Neural progenitor cell (in vitro differentiated cells): ENCODE measurements around the gene SLC5A6. TPM values are rescaled to one million over a fixed set of nuclear protein-coding genes. Genes with fewer than 3 reads are reported as not detected.

Experiments used
- DNase-seq: peaks from one replicate; pipeline ENCODE4 v3.0.0-alpha.2; 2016; ENCODE audit warnings: low spot score
- H2AFZ ChIP-seq: fragments of 200-600 bp; sonication (generic); replicated peaks from 2 replicates; pipeline ENCODE4 v1.6.1; 2016; ENCODE audit warnings: antibody characterized with exemption
- H3F3A ChIP-seq: fragments of 200-600 bp; sonication (generic); 2 replicates; pipeline ENCODE4 v1.6.1; 2016; ENCODE audit warnings: antibody characterized with exemption, low read depth
- H3K27ac ChIP-seq: fragments of 200-600 bp; sonication (generic); 2 replicates; pipeline ENCODE4 v1.5.1; 2016; ENCODE audit warnings: mild to moderate bottlenecking
- H3K27me3 ChIP-seq: fragments of 200-600 bp; sonication (generic); 2 replicates; pipeline ENCODE4 v1.6.1; 2016; ENCODE audit warnings: mild to moderate bottlenecking, moderate library complexity
- H3K36me3 ChIP-seq: fragments of 200-600 bp; sonication (generic); 2 replicates; pipeline ENCODE4 v1.5.1; 2016
- H3K4me1 ChIP-seq: fragments of 200-600 bp; sonication (generic); 2 replicates; pipeline ENCODE4 v1.6.1; 2016; ENCODE audit warnings: mixed run types
- H3K4me2 ChIP-seq: fragments of 200-600 bp; sonication (generic); 2 replicates; pipeline ENCODE4 v1.6.1; 2016
- H3K4me3 ChIP-seq: fragments of 200-600 bp; sonication (generic); 2 replicates; pipeline ENCODE4 v1.5.1; 2016
- H3K79me2 ChIP-seq: fragments of 200-600 bp; sonication (generic); 2 replicates; pipeline ENCODE4 v1.6.1; 2016; ENCODE audit warnings: low read depth
- H3K9ac ChIP-seq: fragments of 200-600 bp; sonication (generic); 2 replicates; pipeline ENCODE4 v1.6.1; 2016
- H3K9me3 ChIP-seq: fragments of 200-600 bp; sonication (generic); 2 replicates; pipeline ENCODE4 v1.5.1; 2016; ENCODE audit warnings: low read depth
- H4K20me1 ChIP-seq: fragments of 200-600 bp; sonication (generic); 2 replicates; pipeline ENCODE4 v1.6.1; 2016; ENCODE audit warnings: low read depth
- H3K27ac Mint-ChIP-seq: 3 replicates; pipeline ENCODE4 v1.8.0; 2021; ENCODE audit warnings: mixed read lengths
- H3K27me3 Mint-ChIP-seq: 2 replicates; pipeline ENCODE4 v1.8.0; 2022; ENCODE audit warnings: low read depth, mild to moderate bottlenecking, inconsistent platforms, moderate library complexity, mixed read lengths; ENCODE audit not compliant: insufficient read depth
- H3K36me3 Mint-ChIP-seq: 3 replicates; pipeline ENCODE4 v1.8.0; 2021; ENCODE audit warnings: mixed read lengths
- H3K4me1 Mint-ChIP-seq: 3 replicates; pipeline ENCODE4 v1.8.0; 2021; ENCODE audit warnings: mixed read lengths
- H3K4me3 Mint-ChIP-seq: 3 replicates; pipeline ENCODE4 v1.8.0; 2021; ENCODE audit warnings: mild to moderate bottlenecking, moderate library complexity, mixed read lengths
- H3K9me3 Mint-ChIP-seq: 3 replicates; pipeline ENCODE4 v1.8.0; 2020; ENCODE audit warnings: mixed read lengths
- CTCF ChIP-seq: fragments of 200-600 bp; sonication (generic); IDR thresholded peaks from 2 replicates; pipeline ENCODE4 v1.5.1; 2017; ENCODE audit warnings: antibody characterized with exemption, mild to moderate bottlenecking
- EZH2 ChIP-seq: fragments of 200-600 bp; sonication (generic); IDR thresholded peaks from 2 replicates; pipeline ENCODE4 v1.6.1; 2017; ENCODE audit warnings: antibody characterized with exemption, mild to moderate bottlenecking, moderate library complexity
- EZH2phosphoT487 ChIP-seq: fragments of 200-600 bp; sonication (generic); IDR thresholded peaks from 2 replicates; pipeline ENCODE4 v1.6.1; 2017; ENCODE audit warnings: antibody characterized with exemption
- total RNA-seq: library from RNA; depleted of rRNA; stranded (reverse); fragments of >200 nt; gene quantifications from 2 replicates; pipeline ENCODE4 v1.2.3, GENCODE V29; 2015; ENCODE audit warnings: low replicate concordance

SLC5A6 gene
- total RNA-seq, 1 donor from 2014 or later = 42.8 TPM

GRCh38 chr2:27209621-27210401, 2.3 kb downstream of the SLC5A6 start:
- H3K4me1 Mint-ChIP-seq = peaks cover 23% of the 10 kb centered on the region
- H3K27ac ChIP-seq = no peak overlapping the region
- no peaks in the 10 kb centered on the region for H3K36me3 ChIP-seq
- H3K4me3 ChIP-seq = no peak overlapping the region
- no peaks in the 10 kb centered on the region for H3K9me3 Mint-ChIP-seq
- peaks cover 64% of the 10 kb centered on the region for H3K79me2 ChIP-seq
- H3K27ac Mint-ChIP-seq = no peak overlapping the region
- peaks cover 26% of the 10 kb centered on the region for H3F3A ChIP-seq
- peaks cover 22% of the 10 kb centered on the region for H3K36me3 Mint-ChIP-seq
- H3K9me3 ChIP-seq = no peaks in the 10 kb centered on the region
- H3K4me2 ChIP-seq = peak overlapping the region; percentile 33
- no peak overlapping the region for H3K9ac ChIP-seq
- TF ChIP-seq EZH2phosphoT487 (no peak), EZH2 (no peak), CTCF (no peak)
- peaks cover 37% of the 10 kb centered on the region for H3K4me1 ChIP-seq
- DNase-seq = no peak
- H4K20me1 ChIP-seq = peaks cover 6% of the 10 kb centered on the region
- peak overlapping the region; percentile 78 for H3K4me3 Mint-ChIP-seq
- H2AFZ ChIP-seq = no peak overlapping the region
- H3K27me3 Mint-ChIP-seq = peaks cover 7% of the 10 kb centered on the region
- no peaks in the 10 kb centered on the region for H3K27me3 ChIP-seq

GRCh38 chr2:27208486-27209050, 3.5 kb downstream of the SLC5A6 start:
- Histone ChIP-seq H3K4me1 (peaks cover 35% of the 10 kb centered on the region), H3K36me3 (no peaks in the 10 kb centered on the region), H3K27ac (peak overlapping the region; percentile 38), H3F3A (peaks cover 26% of the 10 kb centered on the region), H3K79me2 (peaks cover 54% of the 10 kb centered on the region), H3K27me3 (no peaks in the 10 kb centered on the region), H3K4me2 (peak overlapping the region; percentile 33), H3K9ac (peak overlapping the region; percentile 36), H2AFZ (no peak overlapping the region), H3K4me3 (peak overlapping the region; percentile 5), H4K20me1 (peaks cover 6% of the 10 kb centered on the region), H3K9me3 (no peaks in the 10 kb centered on the region)
- Mint-ChIP-seq H3K9me3 (no peaks in the 10 kb centered on the region), H3K27ac (no peak overlapping the region), H3K36me3 (peaks cover 25% of the 10 kb centered on the region), H3K4me1 (peaks cover 22% of the 10 kb centered on the region), H3K27me3 (peaks cover 10% of the 10 kb centered on the region), H3K4me3 (no peak overlapping the region)
- DNase-seq = peak; percentile 60
- TF ChIP-seq EZH2phosphoT487 = no peak
- no peak for TF ChIP-seq EZH2
- TF ChIP-seq CTCF = no peak

GRCh38 chr2:27206346-27206745, 5.7 kb downstream of the SLC5A6 start:
- Histone ChIP-seq H3K4me2 (no peak overlapping the region), H3F3A (peaks cover 9% of the 10 kb centered on the region), H3K9ac (no peak overlapping the region), H3K4me3 (no peak overlapping the region), H3K36me3 (no peaks in the 10 kb centered on the region), H4K20me1 (peaks cover 6% of the 10 kb centered on the region), H3K27ac (no peak overlapping the region), H2AFZ (no peak overlapping the region), H3K79me2 (peaks cover 42% of the 10 kb centered on the region), H3K4me1 (peaks cover 28% of the 10 kb centered on the region), H3K27me3 (no peaks in the 10 kb centered on the region), H3K9me3 (no peaks in the 10 kb centered on the region)
- no peak for DNase-seq
- Mint-ChIP-seq H3K9me3 (no peaks in the 10 kb centered on the region), H3K4me1 (peaks cover 10% of the 10 kb centered on the region), H3K27ac (no peak overlapping the region), H3K4me3 (no peak overlapping the region), H3K36me3 (peaks cover 29% of the 10 kb centered on the region), H3K27me3 (peaks cover 12% of the 10 kb centered on the region)
- TF ChIP-seq EZH2phosphoT487 = no peak
- no peak for TF ChIP-seq EZH2
- no peak for TF ChIP-seq CTCF
